GM19397 (cell line): ENCODE data around the gene DPEP2NB.
"Not testable (repeated sequence)": the region's sequence is repeated elsewhere in the genome, so short reads cannot be mapped to it uniquely, and the experiment has no call there.

Source experiments
- ATAC-seq: cut with Tn5 transposase; IDR thresholded peaks from one replicate; pipeline ENCODE4 v1.9.1; 2021; ENCODE audit warnings: mild to moderate bottlenecking, moderate library complexity; ENCODE audit not compliant: unreplicated experiment

DPEP2NB gene

DNA sequence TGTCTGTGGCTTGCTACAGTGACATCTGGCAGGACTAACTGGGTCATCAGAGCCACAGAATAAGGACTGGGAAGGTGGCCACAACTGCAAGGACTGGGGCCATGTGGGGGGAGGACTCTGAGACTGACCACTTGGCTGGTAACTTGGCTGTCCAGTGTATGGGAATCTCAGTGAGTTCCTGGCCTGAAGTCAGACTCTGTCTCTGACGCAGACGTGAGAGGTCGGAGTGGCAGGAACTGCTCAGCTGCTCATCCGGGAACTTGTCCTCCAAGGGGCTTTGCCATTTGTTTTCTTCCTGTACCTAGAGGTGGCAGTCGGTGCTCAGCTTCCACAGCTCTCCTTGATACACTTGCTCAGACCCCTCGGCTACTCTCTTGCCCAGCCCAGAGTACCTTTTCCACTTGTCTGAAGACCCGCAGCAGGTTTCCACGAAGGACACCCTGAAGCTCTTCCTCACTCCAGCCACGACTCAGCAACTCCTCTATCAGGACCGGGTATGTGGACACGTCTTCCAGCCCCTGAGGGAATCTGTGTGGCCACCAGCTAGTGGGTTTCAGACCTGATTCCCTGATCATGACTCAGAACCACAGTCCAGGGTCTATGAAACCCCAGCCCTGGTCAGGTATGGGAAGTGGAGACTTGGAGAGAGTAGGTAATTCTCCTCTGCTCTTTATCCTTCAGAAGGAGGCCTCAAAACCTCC lies 28.1 kb downstream of the DPEP2NB start:
- no peak for ATAC-seq

DNA sequence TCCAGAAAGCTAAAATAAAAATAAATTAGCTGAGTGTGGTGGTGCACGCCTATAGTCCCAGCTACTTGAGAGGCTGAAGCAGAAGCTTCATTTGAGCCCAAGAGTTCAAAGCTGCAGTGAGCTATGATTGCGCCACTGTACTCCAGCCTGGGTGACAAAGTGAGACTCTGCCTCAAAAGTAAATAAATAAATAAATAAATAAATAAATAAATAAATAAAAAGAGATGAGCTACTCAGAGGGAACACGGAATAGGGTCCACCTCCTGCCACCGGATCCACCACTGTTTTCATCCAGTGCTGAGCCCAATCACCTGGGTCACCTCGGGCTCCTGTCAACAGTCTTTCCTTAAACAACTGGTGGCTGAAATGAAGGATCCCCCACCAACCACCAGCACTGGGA lies 28.8 kb downstream of the DPEP2NB start:
- ATAC-seq, result no peak

GRCh38 chr16:67982011-67982696 lies 33.6 kb downstream of the DPEP2NB start:
- no peak for ATAC-seq

DNA sequence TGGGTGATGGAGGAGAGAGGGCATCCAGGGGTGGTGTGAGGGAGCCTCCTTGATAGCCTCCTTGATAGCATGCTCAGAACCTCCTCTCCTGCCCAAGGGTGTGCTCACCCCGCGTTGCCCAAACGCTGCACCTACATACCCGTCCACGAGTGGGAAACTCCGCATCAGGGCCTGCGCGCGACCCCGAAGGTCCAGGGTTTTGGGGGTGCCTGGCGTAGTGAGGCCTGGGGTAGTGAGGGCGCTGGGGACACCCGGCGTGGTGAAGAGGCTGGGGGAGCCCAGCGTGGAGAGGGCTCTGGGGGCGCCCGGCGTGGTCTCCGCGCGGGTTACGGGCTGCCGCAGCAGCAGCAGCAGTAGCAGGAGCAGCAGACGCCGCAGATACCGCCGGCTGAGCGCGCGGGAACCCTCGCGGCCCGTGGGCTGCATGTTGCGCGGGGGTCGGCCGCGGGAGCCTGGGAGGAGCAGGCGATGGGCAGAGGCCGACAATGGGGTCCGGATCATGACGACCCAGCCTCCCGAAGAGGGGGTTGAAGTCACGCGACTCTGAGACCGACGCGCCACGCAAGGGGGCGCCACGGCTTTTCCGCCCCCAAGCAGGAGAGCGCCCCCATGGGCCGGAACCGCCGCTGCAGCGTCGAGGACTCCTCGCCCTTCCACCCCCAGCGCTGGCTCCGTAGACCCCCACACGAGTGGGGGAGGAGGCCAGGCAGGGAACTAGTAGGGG lies 35.6 kb downstream of the DPEP2NB start, which contains the start of gene DPEP3:
Gene DPEP3 (minus strand): TSS at position 545 of the 724 bp plus-strand sequence. CDS start 119 bp downstream, at position 426.
- ATAC-seq, result no peak

DNA sequence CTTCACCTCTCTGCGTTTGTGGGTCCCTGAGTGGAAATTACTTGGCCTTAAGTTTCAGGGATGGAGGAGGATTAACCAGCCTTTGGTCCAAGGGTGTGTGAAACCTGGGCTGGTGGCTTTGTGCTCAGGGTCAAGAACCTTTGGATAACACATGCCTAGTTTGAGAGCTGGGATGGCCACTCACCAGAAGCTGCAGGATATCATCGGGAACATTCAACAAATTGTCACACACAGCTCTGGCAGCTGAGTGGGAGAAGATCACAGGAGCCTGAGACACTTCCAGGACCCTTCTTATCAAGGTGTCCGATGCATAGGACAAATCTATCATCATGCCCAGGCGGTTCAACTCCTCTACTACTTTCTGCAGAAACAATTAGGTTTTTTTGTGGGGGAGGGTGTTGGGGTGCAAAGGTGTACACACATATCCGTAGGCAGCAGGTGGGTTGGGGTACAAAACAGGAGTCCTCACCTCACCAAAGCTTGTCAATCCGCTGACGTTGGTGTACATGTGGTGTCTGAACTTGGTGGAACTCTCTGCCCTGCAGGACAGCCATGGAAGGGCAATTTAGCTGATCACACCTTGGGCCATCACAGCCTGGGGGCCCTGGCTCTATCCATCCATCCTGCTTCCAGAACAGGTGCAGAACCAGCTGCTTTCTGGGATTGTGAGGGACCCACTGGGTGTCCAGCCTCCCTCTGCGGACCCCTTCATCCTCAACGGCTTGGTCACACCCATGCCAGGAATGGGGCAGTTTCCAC lies 38.1 kb downstream of the DPEP2NB start:
- ATAC-seq, result no peak

GRCh38 chr16:67977005-67977404 lies 38.7 kb downstream of the DPEP2NB start:
- ATAC-seq, result no peak

DNA sequence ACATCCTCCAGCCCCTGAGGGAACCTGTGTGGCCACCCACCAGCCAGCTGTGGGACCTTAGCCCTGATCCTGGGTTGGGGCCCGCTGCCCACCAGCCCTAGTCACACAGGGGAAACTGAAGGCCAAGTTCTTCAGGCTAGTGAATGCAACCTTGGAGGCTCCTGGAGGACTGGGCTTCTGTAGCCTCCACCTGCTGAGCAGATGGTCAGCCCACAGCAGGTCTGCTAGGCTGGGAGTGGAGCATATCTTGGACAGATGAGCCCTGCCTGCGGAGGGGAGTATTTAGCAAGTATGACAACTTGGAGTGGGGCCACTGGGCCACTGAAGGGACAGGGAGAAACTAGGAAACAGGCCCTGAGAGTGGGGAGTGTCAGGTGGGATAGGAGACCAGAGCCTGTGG lies 39.5 kb downstream of the DPEP2NB start:
- no peak for ATAC-seq

- ATAC-seq, result no peak
These were observed 40.2 kb downstream of the DPEP2NB start for GRCh38 chr16:67975321-67976105.

DNA sequence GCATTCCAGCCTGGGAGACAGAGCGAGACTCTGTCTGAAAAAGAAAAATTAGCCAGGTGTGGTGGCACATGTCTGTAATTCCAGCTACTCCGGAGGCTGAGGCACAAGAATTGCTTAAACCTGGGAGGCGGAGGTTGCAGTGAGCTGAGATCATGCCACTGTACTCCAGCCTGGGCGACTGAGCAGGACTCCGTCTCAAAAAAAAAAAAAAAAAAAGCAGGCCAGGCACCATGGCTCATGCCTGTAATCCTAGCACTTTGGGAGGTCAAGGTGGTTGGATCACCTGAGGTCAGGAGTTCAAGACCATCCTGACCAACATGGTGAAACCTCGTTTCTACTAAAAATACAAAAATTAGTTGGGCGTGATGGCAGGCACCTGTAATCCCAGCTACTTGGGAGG lies 43.4 kb downstream of the DPEP2NB start:
- ATAC-seq, result not testable (repeated sequence)

GRCh38 chr16:67971111-67971510 lies 44.6 kb downstream of the DPEP2NB start:
- ATAC-seq, result no peak

- ATAC-seq, result no peak
These were observed 46.3 kb downstream of the DPEP2NB start for GRCh38 chr16:67969254-67970039.

GRCh38 chr16:67968400-67969253 lies 47.1 kb downstream of the DPEP2NB start, which contains the start of gene SLC12A4:
TSS of gene SLC12A4 (minus strand) at chr16:67968637. CDS start at chr16:67968553, 84 bp downstream.
- ATAC-seq, result peak; percentile 86

GRCh38 chr16:67967958-67968399 lies 47.7 kb downstream of the DPEP2NB start:
- ATAC-seq, result peak; percentile 17

- ATAC-seq, result no peak
These were observed 48.3 kb downstream of the DPEP2NB start for GRCh38 chr16:67967183-67967957.

DNA sequence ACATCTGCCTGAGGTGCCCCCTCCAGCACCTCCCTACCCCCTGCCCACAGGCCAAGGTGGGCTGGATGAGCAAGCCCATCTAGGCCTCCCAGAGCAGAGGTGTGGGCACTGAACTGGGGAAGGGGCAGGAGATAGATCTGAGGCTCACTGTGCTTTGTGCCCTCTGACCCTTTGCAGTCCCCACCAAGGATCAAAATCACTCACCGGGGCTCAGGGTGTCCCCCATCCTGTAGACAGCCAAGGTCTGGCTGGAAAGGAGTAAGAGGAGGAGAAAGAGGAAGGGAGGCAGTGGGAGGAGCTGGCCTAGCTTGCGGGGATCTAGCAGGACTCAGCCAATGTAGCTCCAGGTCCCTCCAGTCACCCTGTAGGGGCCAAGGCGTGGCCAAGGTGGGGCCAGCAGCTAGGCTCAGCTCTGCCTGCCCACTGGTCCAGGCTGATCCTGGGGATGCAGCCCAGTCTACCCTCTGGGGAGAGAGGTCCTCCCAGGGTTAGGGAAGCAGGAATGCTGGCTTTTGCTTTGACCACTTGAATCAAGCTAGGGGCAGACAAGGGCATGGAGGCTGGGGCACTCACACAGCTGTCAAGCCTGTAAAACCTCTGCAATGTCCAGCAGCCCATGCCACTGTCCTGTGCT lies 49.0 kb downstream of the DPEP2NB start:
- ATAC-seq, result no peak

DNA sequence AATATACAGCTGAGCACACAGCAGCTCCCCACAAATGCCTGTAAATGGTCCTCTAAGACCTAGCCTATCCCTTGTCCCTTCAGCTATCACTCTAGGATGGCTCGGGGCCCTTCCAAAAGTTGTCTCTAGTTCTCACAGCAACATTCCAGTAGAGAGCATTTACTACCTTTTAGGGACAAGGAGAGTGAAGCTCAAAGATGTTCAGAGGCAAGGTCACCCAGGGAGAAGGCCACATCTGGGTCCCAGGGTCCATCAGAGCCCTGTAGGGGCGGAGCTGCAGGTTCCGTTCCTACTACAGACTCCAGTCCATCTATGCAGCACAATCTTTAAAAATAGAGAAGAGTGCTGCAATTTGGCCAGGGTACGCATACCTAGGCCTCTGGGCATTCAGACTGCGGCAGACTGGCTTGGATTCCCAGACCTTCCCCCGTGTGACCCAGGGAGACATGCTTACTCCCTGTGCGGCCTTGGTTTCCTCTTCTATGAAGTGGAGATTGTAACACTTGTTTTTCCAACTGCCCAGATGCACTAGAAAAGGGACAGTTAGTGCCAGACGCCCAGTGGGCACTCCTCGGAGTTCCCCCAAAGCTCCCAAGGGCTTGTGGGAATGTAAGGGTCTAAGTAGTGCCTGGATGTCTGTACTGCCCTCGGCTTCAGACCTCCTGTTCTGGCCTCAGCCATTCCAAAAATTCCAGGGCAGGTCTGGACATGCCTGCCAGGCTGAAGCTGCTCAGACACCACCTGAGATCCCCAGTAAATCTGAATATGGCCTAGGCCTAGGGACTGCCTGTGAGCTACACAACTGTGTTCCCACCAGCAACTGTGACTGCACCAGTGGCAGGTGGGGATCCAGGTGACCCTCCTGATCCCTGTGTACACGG lies 49.8 kb downstream of the DPEP2NB start:
- no peak for ATAC-seq
